NCI-H460 (cell line): ENCODE results near the gene SEZ6. TPM values are rescaled to one million over a fixed set of nuclear protein-coding genes. Genes with fewer than 3 reads are reported as not detected.

ENCODE experiments used
- DNase-seq: peaks from one replicate; pipeline ENCODE4 v3.0.0-alpha.2; 2016; ENCODE audit warnings: low read depth; ENCODE audit errors: extremely low read depth
- total RNA-seq: library from RNA; depleted of rRNA; stranded (reverse); fragments of >200 nt; shearing (Covaris generic); gene quantifications from 2 replicates; pipeline ENCODE4 v1.2.3, GENCODE V29; 2014

SEZ6 gene
- total RNA-seq, 1 experiment from 2014 or later = not detected

GRCh38 chr17:28978356-28978964, 27.4 kb downstream of the SEZ6 start:
- DNase-seq = no peak

DNA sequence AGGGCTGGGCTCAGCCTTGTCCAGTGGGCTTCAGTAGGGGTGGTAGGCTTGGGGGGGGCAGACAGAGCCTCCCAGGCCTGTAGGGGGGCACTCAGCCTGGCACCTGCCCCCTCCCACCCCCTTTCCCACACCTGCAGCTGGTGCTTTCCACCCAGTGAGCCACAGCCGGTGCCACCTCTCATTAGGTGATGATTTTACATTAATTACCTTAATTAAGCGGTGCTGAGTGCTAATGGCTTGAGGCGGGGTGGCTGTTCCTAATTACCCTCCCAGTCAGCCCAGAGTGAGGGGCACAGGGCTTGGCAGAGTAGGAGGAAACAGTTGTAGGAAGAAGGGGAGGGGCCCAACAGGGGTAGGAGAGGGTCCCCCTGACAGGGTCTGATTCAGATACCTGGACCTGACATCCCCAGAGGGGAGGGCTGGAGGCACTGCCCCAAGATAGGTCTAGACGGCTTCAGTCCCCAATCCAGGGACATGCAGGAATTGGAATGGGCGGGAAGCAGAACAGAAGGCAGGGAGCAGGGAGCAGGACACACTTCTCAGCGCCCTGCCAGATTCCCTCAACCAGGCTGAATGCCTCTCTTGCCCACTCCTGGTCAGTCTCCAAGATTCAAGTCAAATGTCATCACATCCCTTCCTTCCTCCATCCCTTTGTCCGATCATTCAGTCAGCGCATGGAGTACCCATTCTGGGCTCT, 28.0 kb downstream of the SEZ6 start:
- no peak for DNase-seq

- DNase-seq = no peak
Observed at GRCh38 chr17:28975646-28976045, 30.2 kb downstream of the SEZ6 start.

DNA sequence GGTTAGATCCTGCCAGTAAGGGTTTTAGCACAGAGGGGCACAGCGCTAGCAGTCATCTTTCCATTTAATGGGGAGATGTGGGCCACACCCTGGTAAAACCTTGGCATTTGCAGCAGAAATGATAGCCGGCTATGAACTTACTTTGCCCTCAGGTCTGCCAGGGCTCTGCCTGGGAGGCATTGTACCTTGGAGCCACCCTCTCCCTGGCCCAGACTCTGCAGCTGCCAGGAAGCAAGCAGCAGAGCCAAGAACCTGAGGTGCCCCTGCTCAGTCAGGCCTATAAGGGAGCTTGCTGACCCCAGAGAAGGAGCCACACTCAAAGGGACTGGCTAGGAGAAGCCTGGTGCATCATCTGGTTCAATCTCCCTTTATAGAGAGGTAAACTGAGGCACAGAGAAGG, 30.8 kb downstream of the SEZ6 start:
- DNase-seq = no peak

DNA sequence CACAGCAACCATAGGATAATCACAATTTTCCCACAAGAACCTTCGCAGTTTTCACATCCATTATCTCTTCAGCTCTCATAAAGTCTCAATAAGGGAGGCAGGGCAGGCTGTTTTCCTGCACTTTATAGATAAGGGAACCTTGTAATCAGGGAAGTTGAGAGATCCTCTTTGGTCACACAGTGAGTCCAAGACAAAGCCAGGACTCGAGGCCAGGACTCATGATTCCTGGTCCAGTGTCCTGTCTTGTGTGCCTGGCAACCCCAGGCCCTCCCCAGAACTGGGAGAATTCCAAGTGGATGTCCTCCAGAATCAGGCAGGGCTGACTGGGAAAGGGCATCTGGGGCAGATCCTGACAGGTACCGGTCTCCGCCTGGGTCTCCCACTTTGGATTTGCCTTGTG, 31.4 kb downstream of the SEZ6 start:
- DNase-seq = no peak

DNA sequence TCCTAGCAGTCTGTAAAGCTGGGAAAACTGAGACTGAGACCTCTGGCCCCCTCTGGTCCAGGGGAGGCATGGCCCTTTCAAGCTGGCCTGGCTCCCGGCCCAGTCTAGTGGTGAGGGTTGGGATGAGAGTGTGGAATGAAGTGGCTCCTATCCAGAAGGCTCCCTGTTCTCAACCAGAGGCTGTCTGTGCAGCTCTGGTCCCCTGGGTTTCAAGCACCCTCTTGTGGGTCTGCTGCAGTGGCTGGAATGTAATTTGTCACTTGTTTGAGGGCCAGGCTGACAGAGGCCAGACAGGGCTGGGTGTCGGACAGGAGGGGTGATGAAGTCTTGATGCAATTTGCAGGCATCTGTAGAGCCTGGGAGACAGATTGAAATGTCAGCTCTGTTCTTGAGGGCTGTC, 32.4 kb downstream of the SEZ6 start:
- no peak for DNase-seq

DNA sequence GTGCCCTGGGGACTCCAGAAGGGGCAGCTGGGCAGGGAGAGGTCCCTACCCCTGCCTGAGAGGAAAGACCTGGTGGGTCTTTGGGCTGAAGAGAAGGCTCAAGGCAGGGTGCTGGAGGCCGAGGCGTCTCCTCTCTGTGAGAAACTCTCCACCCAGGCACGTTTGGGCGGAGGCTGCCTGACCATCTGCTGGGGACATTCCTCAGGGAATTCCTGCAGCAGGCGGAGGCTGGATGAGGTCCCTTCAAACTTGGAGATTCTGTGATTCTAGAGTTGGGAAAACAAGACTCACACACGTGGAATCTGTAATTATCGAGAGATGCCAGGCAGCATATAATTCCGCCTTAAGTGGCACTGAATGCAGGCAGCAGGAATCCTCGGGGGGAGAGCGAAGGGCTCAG, 33.4 kb downstream of the SEZ6 start:
- DNase-seq = no peak

DNA sequence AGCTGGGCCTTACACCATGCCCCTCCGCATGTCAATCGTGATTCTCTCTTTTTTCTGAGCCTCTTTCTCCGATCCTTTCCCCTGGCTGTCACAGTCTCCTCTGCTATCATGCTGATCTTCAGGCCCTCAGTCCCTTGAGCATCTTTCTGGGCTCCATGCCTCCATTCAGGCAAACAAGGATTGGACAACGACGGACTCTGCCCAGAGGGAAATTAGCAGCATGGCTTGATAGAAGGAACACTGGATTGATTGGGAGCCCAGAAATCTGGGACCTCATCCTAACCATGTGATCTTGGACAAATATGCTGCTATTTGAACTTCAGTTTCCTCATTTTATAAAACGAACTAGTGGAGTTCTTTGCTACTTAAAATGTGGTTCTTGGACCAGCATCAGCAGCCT, 35.0 kb downstream of the SEZ6 start:
- DNase-seq = no peak

- DNase-seq = no peak
Observed at GRCh38 chr17:28969706-28970393, 36.0 kb downstream of the SEZ6 start.

DNA sequence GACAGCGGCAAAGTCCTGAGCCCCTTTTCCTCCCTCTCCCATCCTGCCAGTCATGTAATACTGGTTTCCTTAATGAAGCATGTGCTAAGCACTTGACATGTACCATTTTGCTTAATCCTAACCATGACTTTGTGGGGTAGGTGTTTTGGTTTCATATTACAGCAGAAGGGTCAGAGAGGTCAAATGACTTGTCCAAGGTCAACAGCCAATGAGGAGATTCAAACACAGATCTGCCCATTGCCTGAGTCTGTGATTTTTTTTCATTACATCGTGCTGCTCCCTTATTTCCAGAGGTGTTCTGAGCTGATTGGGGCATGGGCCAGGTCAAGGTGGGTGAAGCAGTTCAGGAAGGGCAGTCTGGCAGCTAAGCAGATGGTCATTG, 36.9 kb downstream of the SEZ6 start:
- no peak for DNase-seq

DNA sequence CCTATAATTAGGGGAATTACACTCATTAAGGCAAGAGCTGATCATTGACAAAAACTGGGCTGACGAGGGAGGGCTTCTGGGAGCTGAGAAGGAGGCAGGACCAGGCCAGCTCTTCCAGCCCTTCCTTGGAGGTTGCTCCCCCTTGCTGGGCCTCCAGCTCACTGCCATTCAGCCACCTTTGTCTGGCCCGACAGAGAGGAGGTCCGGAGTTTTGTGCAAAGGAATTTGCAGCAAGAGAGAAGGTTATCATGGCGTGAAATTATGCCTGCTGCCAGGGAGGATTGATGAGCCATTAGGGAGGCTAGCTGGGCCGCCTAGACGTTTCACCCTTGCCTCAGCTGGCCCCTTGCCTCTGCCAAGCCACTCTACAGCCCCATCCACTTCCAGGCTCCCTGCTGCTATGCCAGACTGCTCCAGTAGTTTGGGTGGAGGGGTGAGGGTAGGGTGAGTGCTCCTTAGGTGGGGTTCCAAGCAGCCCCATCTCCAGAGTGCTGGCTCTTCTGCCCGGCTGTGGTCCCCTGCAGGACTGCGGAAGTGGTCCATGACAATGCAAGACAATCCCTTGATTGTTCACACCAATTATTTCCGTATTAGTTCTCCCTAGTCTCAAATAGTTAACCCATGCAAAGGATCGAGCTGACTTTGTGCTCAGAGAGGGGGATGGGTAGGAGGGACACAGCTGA, 37.5 kb downstream of the SEZ6 start:
- no peak for DNase-seq

GRCh38 chr17:28967221-28968135, 38.4 kb downstream of the SEZ6 start:
- DNase-seq = no peak

- no peak for DNase-seq
Observed at GRCh38 chr17:28963841-28964240, 42.0 kb downstream of the SEZ6 start.

GRCh38 chr17:28963055-28963611, 42.7 kb downstream of the SEZ6 start:
- DNase-seq = no peak

DNA sequence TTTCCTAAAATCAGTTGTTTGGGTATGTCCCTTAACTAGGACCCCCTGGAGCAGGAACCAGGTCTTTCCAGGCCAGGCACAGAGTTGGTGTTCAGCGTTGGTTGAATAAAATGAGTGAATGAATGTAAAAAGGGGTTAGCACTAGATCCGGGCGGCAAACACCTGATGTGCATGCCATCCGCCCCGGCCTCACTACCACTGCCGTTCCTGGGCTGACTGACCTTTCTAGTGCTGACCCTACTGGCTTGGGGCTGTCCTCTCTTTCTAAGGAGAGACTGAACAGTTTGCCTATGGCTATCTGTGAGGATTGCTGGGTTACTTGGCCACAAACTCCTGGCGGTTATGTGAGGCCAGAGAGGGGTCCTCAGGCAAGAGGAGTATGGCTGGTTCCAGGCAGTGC, 44.4 kb downstream of the SEZ6 start:
- no peak for DNase-seq

DNA sequence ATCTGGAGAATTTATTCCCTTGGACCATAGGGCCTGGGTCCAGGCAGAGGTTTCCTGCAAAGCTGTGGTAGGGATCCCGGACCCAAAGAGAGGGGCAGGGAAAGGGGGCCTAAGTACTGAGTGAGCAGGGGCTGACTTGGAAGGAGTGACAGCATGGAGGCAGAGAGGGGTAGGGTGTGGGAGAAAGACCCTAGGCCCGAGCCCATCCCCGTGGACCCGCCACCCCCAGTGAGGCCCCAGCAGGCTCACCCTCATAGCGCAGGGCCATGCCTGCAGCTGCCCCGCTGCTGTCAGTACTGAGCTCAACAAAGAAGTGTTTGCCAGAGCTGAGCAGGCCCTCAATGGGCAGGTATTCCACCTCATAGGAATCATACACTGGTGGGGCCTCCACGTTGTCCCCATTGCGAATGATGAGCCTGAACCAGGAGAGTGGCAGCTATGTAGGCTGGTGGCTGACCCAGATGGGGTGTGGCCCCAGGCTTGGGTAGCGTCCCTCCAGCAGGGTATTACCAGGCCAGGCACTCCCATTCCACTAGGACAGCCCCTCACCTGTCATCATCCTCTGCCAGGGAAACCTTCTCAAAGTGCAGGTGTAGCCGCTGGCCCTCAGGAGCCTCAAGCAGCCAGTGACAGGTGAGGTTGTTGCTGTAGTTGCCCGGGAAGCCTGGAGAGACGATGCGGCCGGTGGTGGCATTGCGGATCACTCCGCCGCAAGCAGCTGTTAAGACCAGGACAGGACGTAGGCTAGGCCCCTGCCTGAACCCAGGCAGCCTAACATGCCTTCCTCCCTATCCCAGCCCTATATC, 45.4 kb downstream of the SEZ6 start:
- DNase-seq = no peak

GRCh38 chr17:28959471-28959871, 46.4 kb downstream of the SEZ6 start:
- DNase-seq = no peak

- no peak for DNase-seq
Observed at GRCh38 chr17:28958820-28959455, 46.9 kb downstream of the SEZ6 start.

DNA sequence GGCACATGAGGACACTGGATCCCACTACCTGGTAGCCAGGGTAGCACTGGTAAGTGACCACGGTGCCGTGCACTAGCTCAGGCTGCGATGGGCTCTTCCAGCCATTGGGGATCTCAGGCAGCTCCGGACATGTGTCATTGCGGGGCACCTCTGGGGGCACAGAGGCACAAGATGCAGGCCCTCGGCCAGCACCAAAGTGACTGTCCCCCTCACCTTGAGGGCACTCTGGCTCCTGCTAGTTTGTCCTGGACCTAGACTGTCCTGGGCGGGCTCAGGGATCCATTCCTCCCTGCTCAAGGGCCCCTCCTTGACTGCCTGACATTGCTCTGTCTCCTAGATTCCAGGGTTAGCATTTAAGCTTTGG, 47.9 kb downstream of the SEZ6 start:
- no peak for DNase-seq
